T-helper 2 cell treated with Interferon-gamma antibody and Interleukin-4, amounts not matched to agents 5 μg/mL and 100 μg/mL, for 36 hours (primary cell): ENCODE results near the gene LRIT3.
"Not testable (repeated sequence)": the region's sequence is repeated elsewhere in the genome, so short reads cannot be mapped to it uniquely, and the experiment has no call there.

Experiments
- DNase-seq: peaks from one replicate; pipeline ENCODE4 v3.0.0; 2021; ENCODE audit warnings: low spot score
- H3K27ac Mint-ChIP-seq: one replicate; pipeline ENCODE4 v1.8.0; 2021; ENCODE audit warnings: mild to moderate bottlenecking, mixed read lengths
- H3K27me3 Mint-ChIP-seq: one replicate; pipeline ENCODE4 v1.8.0; 2021; ENCODE audit warnings: low read depth, mixed read lengths
- H3K36me3 Mint-ChIP-seq: one replicate; pipeline ENCODE4 v1.8.0; 2021; ENCODE audit warnings: low read depth, mixed read lengths
- H3K4me1 Mint-ChIP-seq: one replicate; pipeline ENCODE4 v1.8.0; 2021; ENCODE audit warnings: low read depth, mixed read lengths
- H3K4me3 Mint-ChIP-seq: one replicate; pipeline ENCODE4 v1.8.0; 2022; ENCODE audit warnings: mild to moderate bottlenecking, moderate library complexity, mixed read lengths
- H3K9me3 Mint-ChIP-seq: one replicate; pipeline ENCODE4 v1.8.0; 2021; ENCODE audit warnings: mixed read lengths

Gene LRIT3

DNA sequence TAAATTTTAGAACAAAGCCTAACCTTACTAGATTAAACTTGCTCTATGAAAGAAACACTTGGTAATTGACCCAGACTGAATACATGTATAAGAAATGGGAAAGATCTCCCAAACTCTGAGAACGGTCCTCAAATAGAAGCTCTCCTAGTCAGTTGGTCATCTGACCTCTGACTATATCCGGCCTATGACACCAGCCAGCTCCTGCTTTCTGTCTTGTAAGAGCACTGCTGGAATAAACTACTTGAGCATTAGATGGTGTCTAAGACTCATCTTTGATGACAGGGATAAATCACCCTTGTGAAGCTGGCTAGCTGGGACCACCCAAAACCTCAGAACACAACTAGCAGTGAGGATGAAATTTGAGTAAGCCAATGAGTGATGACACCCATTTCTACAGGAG is 24.2 kb downstream of the LRIT3 start:
- no peak for DNase-seq
- no peaks in the 10 kb centered on the region for H3K27me3 Mint-ChIP-seq
- H3K9me3 Mint-ChIP-seq, result no peaks in the 10 kb centered on the region
- no peak overlapping the region for H3K27ac Mint-ChIP-seq
- H3K36me3 Mint-ChIP-seq, result no peaks in the 10 kb centered on the region
- no peaks in the 10 kb centered on the region for H3K4me1 Mint-ChIP-seq
- H3K4me3 Mint-ChIP-seq, result no peak overlapping the region

DNA sequence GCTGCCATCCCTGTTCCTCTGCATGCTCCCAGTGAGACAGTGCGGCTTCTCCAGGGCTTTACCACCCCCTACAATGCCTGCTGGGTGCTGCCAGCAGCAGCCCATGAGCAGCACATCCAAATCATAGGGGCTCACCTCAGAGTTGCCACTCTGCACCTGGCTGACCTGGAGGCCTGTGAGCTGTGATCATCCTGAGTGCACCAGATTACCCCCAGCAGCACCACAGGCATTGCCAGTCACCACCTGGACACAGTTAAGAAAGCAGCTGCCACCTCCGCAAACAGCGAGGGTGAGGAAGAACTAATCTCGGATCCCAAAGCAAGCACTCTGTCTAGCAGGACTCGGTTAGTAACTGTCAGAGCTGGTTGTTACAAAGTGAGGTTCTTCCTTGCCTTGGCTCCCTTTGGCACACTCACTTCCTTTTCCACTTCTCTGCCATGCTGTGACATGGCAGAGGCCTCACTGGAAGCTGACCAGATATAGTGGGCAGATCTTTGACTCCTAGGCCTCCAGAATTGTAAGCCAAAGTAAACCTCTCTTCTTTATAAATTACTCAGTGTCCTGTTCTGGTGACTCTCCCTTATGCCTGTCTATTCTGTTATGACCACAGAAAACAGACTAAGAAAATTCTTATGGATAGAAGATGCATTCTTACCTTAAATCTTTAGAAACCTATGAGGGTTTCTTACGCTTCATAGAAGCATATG is 25.2 kb downstream of the LRIT3 start:
- H3K36me3 Mint-ChIP-seq, result no peaks in the 10 kb centered on the region
- H3K27me3 Mint-ChIP-seq, result peaks cover 3% of the 10 kb centered on the region
- H3K9me3 Mint-ChIP-seq, result no peaks in the 10 kb centered on the region
- H3K27ac Mint-ChIP-seq, result no peak overlapping the region
- DNase-seq, result no peak
- H3K4me3 Mint-ChIP-seq, result no peak overlapping the region
- no peaks in the 10 kb centered on the region for H3K4me1 Mint-ChIP-seq

DNA sequence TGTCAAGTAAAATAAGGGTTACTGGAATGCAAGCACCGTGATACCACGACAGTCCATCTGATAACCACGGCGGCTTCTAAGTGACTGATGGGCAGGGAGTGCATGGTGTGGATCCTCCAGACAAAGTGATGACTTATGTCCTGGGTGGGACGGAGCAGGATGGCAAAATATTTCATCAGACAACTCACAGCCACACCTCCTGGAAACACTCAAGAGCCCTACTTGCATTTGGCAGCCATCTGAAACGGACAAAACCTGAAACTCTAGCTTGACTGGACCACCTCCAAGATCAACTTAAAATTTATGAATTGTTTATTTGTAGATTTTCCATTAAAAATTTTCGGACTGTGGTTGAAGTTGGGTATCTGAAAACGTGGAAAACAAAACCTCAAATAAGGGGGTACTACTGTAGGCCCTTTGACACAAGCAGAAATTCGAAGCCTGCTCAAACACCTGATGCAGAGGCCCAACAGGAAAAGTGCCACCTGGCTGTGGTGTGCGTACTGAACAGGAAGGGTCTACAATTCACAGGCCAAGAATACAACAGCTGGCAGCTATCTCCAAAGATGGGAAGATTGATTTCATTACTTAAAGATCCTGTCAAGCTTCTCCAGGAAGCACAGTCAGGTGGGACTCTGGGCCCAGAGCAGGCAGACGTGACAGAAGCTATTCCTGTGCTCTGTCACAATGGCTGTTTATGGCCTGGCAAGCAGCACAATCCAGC is 26.0 kb downstream of the LRIT3 start:
- no peaks in the 10 kb centered on the region for H3K9me3 Mint-ChIP-seq
- no peaks in the 10 kb centered on the region for H3K36me3 Mint-ChIP-seq
- H3K27ac Mint-ChIP-seq, result no peak overlapping the region
- H3K4me1 Mint-ChIP-seq, result no peaks in the 10 kb centered on the region
- peaks cover 3% of the 10 kb centered on the region for H3K27me3 Mint-ChIP-seq
- H3K4me3 Mint-ChIP-seq, result no peak overlapping the region
- DNase-seq, result no peak

DNA sequence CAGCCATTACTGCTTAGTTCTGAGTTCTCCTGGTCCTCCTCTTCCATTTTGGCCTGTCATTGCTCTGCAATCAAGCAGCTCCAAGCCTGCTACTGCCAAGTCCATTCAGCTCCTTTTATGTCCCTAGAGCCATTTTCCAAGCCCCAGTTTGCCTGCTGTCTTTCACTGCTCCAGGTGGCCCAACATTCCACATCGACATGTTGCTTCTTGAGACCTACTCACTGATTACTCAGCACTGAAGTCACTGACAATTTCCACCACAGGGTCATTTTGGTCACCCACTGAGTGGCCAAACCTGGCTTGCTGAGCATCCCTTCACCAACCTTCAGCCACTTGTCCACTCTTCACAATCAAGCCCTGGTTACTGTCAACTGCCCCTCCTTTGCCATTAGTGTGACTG is 27.2 kb downstream of the LRIT3 start:
- H3K27me3 Mint-ChIP-seq, result peaks cover 3% of the 10 kb centered on the region
- no peaks in the 10 kb centered on the region for H3K4me1 Mint-ChIP-seq
- H3K27ac Mint-ChIP-seq, result no peak overlapping the region
- H3K36me3 Mint-ChIP-seq, result no peaks in the 10 kb centered on the region
- H3K9me3 Mint-ChIP-seq, result no peaks in the 10 kb centered on the region
- no peak overlapping the region for H3K4me3 Mint-ChIP-seq
- no peak for DNase-seq

DNA sequence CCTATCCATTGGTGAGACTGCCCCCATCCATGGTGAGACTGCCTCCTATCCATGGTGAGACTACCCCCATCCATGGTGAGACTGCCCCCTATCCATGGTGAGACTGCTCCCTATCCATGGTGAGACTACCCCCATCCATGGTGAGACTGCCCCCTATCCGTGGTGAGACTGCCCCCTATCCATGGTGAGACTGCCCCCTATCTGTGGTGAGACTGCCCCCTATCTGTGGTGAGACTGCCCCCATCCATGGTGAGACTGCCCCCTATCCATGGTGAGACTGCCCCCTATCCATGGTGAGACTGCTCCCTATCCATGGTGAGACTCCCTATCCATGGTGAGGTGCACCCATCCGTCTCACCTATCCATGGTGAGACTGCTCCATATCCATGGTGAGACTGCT is 27.6 kb downstream of the LRIT3 start:
- H3K4me1 Mint-ChIP-seq, DNase-seq, H3K27me3 Mint-ChIP-seq, H3K27ac Mint-ChIP-seq, H3K36me3 Mint-ChIP-seq, H3K4me3 Mint-ChIP-seq, H3K9me3 Mint-ChIP-seq: not testable (repeated sequence)

DNA sequence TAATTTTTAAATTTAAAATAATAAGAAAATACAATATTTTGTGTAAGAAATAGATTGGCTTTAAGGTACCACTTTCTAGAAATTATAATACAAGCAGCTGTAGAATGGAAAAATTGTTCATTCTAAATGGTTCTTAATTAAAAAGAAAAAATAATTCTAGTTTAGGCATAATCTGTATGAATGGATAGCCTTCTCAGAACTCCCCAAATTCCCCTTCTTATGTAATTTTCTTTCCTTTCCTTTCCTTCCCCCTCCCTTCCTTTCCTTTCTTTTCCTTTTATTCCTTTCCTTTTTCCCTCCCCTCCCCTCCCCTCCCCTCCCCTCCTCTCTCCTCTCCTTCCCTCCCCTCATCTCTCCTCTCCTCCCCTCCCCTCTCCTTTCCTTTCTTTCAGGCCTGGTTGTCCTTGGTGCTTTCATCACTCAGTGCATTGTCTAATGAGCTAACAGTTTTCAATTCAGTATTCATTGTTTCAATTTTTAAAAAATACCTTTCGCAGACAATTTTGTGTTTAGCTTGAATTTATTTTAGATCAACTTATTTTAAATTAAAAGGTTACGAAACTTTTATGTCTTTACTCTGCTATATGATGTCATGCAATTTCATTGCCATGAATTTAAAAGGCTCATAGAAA is 28.8 kb downstream of the LRIT3 start:
- H3K27me3 Mint-ChIP-seq, result peaks cover 3% of the 10 kb centered on the region
- no peaks in the 10 kb centered on the region for H3K9me3 Mint-ChIP-seq
- H3K36me3 Mint-ChIP-seq, result no peaks in the 10 kb centered on the region

DNA sequence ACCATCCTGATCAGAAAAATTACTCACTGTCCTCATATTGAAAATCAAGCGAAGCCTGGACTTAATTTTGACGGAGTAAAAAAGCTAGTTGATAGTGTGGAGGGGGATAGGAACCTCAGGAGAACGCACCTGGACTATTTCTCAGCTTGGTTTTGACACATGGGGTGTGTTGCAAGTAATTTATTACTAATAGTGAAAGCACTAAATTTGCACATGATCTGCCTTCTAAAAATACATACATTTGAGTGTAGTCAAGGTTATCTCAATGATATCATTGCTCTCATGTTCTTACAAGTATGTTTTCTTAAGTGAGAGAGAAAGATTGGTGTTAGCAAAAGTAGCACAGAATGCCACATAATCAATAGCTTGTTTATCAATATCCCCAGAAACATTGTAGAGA is 29.5 kb downstream of the LRIT3 start:
- Mint-ChIP-seq H3K27ac (no peak overlapping the region), H3K4me3 (no peak overlapping the region), H3K27me3 (peaks cover 3% of the 10 kb centered on the region), H3K9me3 (no peaks in the 10 kb centered on the region), H3K36me3 (no peaks in the 10 kb centered on the region), H3K4me1 (no peaks in the 10 kb centered on the region)
- DNase-seq, result no peak

More for the DNA sequence above, 28.8 kb downstream of the LRIT3 start:
- no peak overlapping the region for H3K27ac Mint-ChIP-seq
- DNase-seq, result no peak
- no peak overlapping the region for H3K4me3 Mint-ChIP-seq
- no peaks in the 10 kb centered on the region for H3K4me1 Mint-ChIP-seq

DNA sequence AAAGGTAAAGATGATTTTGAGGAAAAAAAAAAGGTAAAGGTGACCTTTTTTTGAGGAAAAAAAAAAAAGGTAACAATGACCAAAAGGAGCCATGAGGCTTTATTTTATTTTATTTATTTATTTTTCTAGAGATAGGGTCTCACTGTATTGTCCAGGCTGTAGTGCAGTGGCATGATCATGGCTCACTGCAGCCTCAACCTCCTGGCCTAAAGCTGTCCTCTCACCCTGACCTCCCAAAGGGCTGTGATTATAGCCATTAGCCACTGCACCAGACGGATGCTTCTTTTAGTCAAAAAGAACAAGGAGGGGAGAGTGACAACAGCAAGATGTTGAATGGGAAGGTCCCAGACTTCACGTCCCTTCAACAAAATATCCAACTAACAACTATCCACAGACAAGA is 30.4 kb downstream of the LRIT3 start:
- H3K27ac Mint-ChIP-seq, result no peak overlapping the region
- H3K9me3 Mint-ChIP-seq, result no peaks in the 10 kb centered on the region
- H3K4me1 Mint-ChIP-seq, result no peaks in the 10 kb centered on the region
- DNase-seq, result no peak
- no peak overlapping the region for H3K4me3 Mint-ChIP-seq
- H3K36me3 Mint-ChIP-seq, result no peaks in the 10 kb centered on the region
- peaks cover 3% of the 10 kb centered on the region for H3K27me3 Mint-ChIP-seq

DNA sequence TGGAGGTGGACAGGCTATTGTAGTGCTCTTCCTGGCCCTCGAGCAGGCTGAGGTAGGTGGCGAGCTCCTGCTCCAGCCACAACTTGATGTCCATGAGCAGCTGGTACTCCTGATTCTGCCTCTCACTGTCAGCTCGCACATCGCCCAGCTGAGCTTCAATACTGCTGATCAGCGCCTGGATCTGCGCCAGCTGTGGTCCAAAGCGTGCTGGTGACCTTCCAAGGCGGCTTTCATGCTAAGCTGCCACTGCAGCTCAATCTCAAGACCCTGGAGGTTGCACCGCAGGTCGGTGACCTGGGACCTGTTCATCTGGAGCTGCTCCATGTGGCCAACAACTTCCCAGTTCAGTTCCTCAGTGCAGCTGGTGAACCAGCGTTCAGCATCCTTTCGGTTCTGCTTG is 31.2 kb downstream of the LRIT3 start:
- no peak for DNase-seq
- no peaks in the 10 kb centered on the region for H3K36me3 Mint-ChIP-seq
- no peaks in the 10 kb centered on the region for H3K9me3 Mint-ChIP-seq
- H3K4me1 Mint-ChIP-seq, result no peaks in the 10 kb centered on the region
- no peak overlapping the region for H3K27ac Mint-ChIP-seq
- H3K27me3 Mint-ChIP-seq, result peaks cover 5% of the 10 kb centered on the region
- no peak overlapping the region for H3K4me3 Mint-ChIP-seq

DNA sequence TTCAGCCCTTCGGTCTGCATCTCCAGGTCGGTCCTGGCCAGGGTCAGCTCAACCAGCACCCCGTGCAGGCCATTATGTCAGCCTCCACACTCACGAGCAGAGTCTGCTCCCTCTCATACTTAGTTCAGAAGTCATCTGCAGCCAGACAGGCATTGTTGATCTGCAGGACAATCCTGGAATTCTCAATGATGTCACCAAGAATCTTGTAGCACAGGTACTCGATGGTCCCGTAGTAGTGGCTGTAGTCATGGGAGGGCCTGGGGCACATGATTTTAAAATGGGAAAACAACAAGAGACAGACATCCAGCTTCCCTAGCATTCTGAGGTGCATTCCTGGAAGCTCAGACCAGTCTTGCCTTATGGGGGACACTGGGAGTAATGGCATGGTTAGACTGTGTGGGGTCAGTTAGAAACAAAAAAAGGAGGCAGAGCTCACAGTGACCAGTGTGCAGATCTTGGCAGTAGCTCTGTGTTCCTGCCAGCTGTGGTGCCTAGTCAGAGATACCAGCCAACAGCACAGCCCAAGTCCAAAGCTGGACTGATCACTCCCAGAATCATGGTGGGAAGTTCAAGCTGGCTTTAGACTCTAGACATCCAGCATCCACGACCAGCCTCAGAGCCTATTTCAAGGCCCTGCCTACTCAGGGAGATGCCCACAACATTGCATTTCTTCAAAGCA is 31.9 kb downstream of the LRIT3 start:
- Mint-ChIP-seq H3K4me1 (no peaks in the 10 kb centered on the region), H3K4me3 (no peak overlapping the region), H3K9me3 (no peaks in the 10 kb centered on the region), H3K36me3 (no peaks in the 10 kb centered on the region), H3K27ac (no peak overlapping the region), H3K27me3 (peaks cover 5% of the 10 kb centered on the region)
- no peak for DNase-seq

DNA sequence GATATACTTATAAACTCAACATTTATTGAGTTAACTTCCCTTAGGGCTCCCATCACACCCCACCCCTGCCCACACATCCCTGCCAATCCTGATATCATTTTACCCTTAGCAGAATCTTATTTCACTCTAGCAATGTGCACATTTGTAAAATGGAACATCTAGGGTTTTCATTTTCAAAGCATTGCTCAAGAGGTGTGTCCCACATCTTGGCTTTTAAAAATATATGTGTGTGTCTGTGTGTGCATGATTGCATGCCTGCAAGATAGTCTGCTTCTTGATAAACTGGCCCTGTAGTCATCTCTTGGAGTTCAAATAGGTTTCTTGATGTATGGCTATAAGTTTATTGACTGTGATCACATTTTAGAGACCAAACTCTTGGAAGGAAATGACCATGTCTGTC is 38.4 kb downstream of the LRIT3 start:
- peaks cover 3% of the 10 kb centered on the region for H3K27me3 Mint-ChIP-seq
- no peaks in the 10 kb centered on the region for H3K9me3 Mint-ChIP-seq
- no peak for DNase-seq
- no peak overlapping the region for H3K4me3 Mint-ChIP-seq
- H3K4me1 Mint-ChIP-seq, result no peaks in the 10 kb centered on the region
- H3K27ac Mint-ChIP-seq, result no peak overlapping the region
- H3K36me3 Mint-ChIP-seq, result no peaks in the 10 kb centered on the region

DNA sequence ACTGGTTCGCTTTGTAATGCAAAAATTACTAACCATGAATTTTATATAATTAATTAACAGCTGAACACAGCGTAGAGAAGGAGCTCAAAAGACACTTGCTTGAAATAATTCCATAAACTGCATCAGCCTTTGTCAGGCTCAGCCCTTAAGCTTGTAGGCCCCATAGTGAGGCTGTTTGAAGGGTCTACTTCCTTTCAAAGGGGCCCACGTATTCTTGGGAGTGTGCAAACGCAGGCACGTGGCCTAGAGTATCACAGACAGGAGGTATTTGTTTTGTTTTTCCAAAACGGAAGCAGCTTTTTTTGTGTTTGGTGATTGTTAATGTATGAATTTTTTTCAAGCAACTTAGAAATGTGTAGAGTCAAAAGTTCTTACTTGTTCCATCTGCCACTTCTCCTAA is 39.2 kb downstream of the LRIT3 start:
- H3K4me3 Mint-ChIP-seq, result no peak overlapping the region
- H3K27me3 Mint-ChIP-seq, result peaks cover 3% of the 10 kb centered on the region
- H3K4me1 Mint-ChIP-seq, result no peaks in the 10 kb centered on the region
- H3K36me3 Mint-ChIP-seq, result no peaks in the 10 kb centered on the region
- no peak overlapping the region for H3K27ac Mint-ChIP-seq
- H3K9me3 Mint-ChIP-seq, result no peaks in the 10 kb centered on the region
- no peak for DNase-seq

DNA sequence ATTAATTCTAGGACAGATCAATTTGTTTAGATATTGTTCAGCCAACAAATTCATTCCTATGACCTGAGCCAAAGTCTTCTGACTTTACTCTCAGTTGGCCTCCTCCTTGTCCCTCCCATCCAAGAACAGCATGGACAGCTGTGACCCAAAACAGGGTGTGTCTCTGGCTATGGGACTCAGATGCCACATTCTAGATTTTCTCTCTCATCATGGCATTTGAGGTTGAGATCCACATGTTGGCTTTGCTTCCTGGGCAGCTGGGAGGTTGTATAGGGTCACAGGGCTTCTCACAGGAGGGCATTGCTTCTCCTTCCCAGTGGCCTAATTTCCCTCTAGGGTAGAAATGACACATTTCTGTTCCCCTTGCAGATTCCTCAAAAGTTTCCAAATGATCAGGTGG is 42.2 kb downstream of the LRIT3 start:
- Mint-ChIP-seq H3K27ac (no peak overlapping the region), H3K4me1 (no peaks in the 10 kb centered on the region), H3K36me3 (no peaks in the 10 kb centered on the region)

DNA sequence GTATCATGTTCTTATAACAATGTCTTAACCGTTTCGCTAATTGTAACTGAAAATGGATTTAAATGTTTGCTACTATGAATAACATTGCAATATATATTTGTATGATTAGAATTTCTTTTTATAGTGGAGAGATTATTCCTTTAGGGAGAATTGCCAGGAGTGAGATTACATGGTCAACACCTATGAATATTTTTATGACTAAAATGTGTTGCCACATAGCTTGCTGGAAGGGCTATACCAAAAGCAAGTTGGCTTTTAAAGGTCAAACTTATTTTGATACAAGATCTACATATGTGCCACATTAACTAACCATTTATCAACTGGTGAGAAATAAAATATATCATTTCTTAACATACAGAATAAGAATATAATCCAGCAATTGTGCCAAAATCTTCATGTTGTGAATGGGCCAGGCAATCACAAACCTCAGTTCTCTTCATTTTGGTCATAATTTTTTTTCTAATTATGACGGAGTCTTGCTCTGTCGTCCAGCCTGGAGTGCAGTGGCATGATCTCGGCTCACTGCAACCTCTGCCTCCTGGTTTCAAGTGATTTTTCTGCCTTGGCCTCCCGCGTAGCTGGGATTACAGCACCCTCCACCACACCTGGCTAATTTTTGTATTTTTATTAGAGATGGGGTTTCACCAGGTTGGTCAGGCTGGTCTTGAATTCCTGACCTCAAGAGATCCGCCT is 54.8 kb downstream of the LRIT3 start:
- Mint-ChIP-seq H3K9me3 (no peaks in the 10 kb centered on the region), H3K27ac (no peak overlapping the region), H3K4me1 (no peaks in the 10 kb centered on the region), H3K27me3 (peaks cover 19% of the 10 kb centered on the region), H3K36me3 (no peaks in the 10 kb centered on the region), H3K4me3 (no peak overlapping the region)
- no peak for DNase-seq

More for the DNA sequence above, 42.2 kb downstream of the LRIT3 start:
- H3K27me3 Mint-ChIP-seq, result peaks cover 2% of the 10 kb centered on the region
- DNase-seq, result no peak
- no peak overlapping the region for H3K4me3 Mint-ChIP-seq
- no peaks in the 10 kb centered on the region for H3K9me3 Mint-ChIP-seq
